DOHH2 (cell line): ENCODE measurements around the gene MIER3.

Experiments
- H3F3A ChIP-seq: fragments of 200-600 bp; sonication (generic), shearing (Covaris generic); 2 replicates; pipeline ENCODE4 v1.6.0; 2016; ENCODE audit warnings: antibody characterized with exemption, mild to moderate bottlenecking; ENCODE audit not compliant: control insufficient read depth, insufficient read depth
- H3K27ac ChIP-seq: fragments of 200-600 bp; sonication (generic); 2 replicates; pipeline ENCODE4 v1.5.1; 2014; ENCODE audit warnings: low read depth, mild to moderate bottlenecking, low read length, moderate library complexity
- H3K27me3 ChIP-seq: fragments of 200-600 bp; sonication (generic); 2 replicates; pipeline ENCODE4 v1.6.1; 2014; ENCODE audit warnings: mild to moderate bottlenecking, low read length, mixed read lengths; ENCODE audit not compliant: control insufficient read depth
- H3K36me3 ChIP-seq: fragments of 200-600 bp; sonication (generic); 2 replicates; pipeline ENCODE4 v1.6.1; 2014; ENCODE audit warnings: mild to moderate bottlenecking, low read length, moderate library complexity, mixed read lengths; ENCODE audit not compliant: control insufficient read depth
- H3K4me1 ChIP-seq: fragments of 200-600 bp; sonication (generic); 2 replicates; pipeline ENCODE4 v1.6.1; 2014; ENCODE audit warnings: mild to moderate bottlenecking, low read length, mixed read lengths; ENCODE audit not compliant: control insufficient read depth
- H3K4me2 ChIP-seq: fragments of 200-600 bp; sonication (generic); 2 replicates; pipeline ENCODE4 v1.6.0; 2014; ENCODE audit warnings: mild to moderate bottlenecking, low read length, moderate library complexity
- H3K4me3 ChIP-seq: fragments of 200-600 bp; sonication (generic); 2 replicates; pipeline ENCODE4 v1.5.1; 2014; ENCODE audit warnings: mild to moderate bottlenecking, low read length, mixed read lengths
- H3K79me2 ChIP-seq: fragments of 200-600 bp; sonication (generic); 2 replicates; pipeline ENCODE4 v1.6.1; 2014; ENCODE audit warnings: mild to moderate bottlenecking, low read length, mixed read lengths; ENCODE audit not compliant: control insufficient read depth
- H3K9me2 ChIP-seq: fragments of 200-600 bp; sonication (generic); replicated peaks from 2 replicates; pipeline ENCODE4 v1.6.1; 2014; ENCODE audit warnings: mild to moderate bottlenecking, low read length, mixed read lengths; ENCODE audit not compliant: control insufficient read depth
- H3K9me3 ChIP-seq: fragments of 200-600 bp; sonication (generic); 2 replicates; pipeline ENCODE4 v1.6.1; 2014; ENCODE audit warnings: antibody characterized with exemption, low read length, mixed read lengths; ENCODE audit not compliant: control insufficient read depth, insufficient read depth
- H4K20me1 ChIP-seq: fragments of 200-600 bp; sonication (generic); 2 replicates; pipeline ENCODE4 v1.6.0; 2014; ENCODE audit warnings: low read depth, mild to moderate bottlenecking, antibody characterized with exemption, low read length, moderate library complexity; ENCODE audit not compliant: control insufficient read depth, insufficient read depth
- CTCF ChIP-seq: fragments of 200-600 bp; sonication (generic); IDR thresholded peaks from one replicate; pipeline ENCODE4 v1.5.1; 2014; ENCODE audit warnings: antibody characterized with exemption, mild to moderate bottlenecking, low read depth, low read length; ENCODE audit not compliant: poor library complexity, severe bottlenecking
- EZH2phosphoT487 ChIP-seq: fragments of 200-600 bp; sonication (generic); IDR thresholded peaks from 2 replicates; pipeline ENCODE4 v1.6.1; 2017; ENCODE audit warnings: borderline replicate concordance, mild to moderate bottlenecking, antibody characterized with exemption, low read length, moderate library complexity, mixed read lengths

Gene MIER3

GRCh38 chr5:56941981-56942380, 9.9 kb downstream of the MIER3 start:
- Histone ChIP-seq H3K27me3 (no peaks in the 10 kb centered on the region), H3K27ac (no peak overlapping the region), H3K4me1 (no peaks in the 10 kb centered on the region), H4K20me1 (no peaks in the 10 kb centered on the region; the same call in 1 of the 2 replicates), H3K4me2 (no peak overlapping the region), H3K36me3 (peaks cover 86% of the 10 kb centered on the region), H3K79me2 (no peaks in the 10 kb centered on the region), H3K9me3 (no peaks in the 10 kb centered on the region), H3K9me2 (no peaks in the 10 kb centered on the region), H3F3A (no peaks in the 10 kb centered on the region), H3K4me3 (no peak overlapping the region)
- no peak for TF ChIP-seq CTCF
- no peak for TF ChIP-seq EZH2phosphoT487

GRCh38 chr5:56938858-56939257, 13.1 kb downstream of the MIER3 start:
- no peaks in the 10 kb centered on the region for H3K9me3 ChIP-seq
- no peaks in the 10 kb centered on the region for H3K4me1 ChIP-seq
- no peak overlapping the region for H3K27ac ChIP-seq
- H3F3A ChIP-seq: no peaks in the 10 kb centered on the region
- H3K79me2 ChIP-seq: no peaks in the 10 kb centered on the region
- no peak for TF ChIP-seq CTCF
- no peak for TF ChIP-seq EZH2phosphoT487
- H3K36me3 ChIP-seq: peaks cover 85% of the 10 kb centered on the region
- H3K4me3 ChIP-seq: no peak overlapping the region
- no peaks in the 10 kb centered on the region; the same call in 1 of the 2 replicates for H4K20me1 ChIP-seq
- no peak overlapping the region for H3K4me2 ChIP-seq
- H3K27me3 ChIP-seq: no peaks in the 10 kb centered on the region
- H3K9me2 ChIP-seq: no peaks in the 10 kb centered on the region

GRCh38 chr5:56934325-56934724, 17.6 kb downstream of the MIER3 start:
- TF ChIP-seq EZH2phosphoT487 (no peak), CTCF (no peak)
- Histone ChIP-seq H3K4me1 (no peaks in the 10 kb centered on the region), H3K27me3 (no peaks in the 10 kb centered on the region), H3K27ac (no peak overlapping the region), H3F3A (0 out of 2 replicates have a peak, but pooled peaks cover 3% of the 10 kb centered on the region), H3K9me3 (no peaks in the 10 kb centered on the region), H3K36me3 (peaks cover 81% of the 10 kb centered on the region), H3K79me2 (no peaks in the 10 kb centered on the region), H3K4me3 (no peak overlapping the region), H3K4me2 (no peak overlapping the region), H4K20me1 (no peaks in the 10 kb centered on the region; the same call in 1 of the 2 replicates), H3K9me2 (no peaks in the 10 kb centered on the region)
